ENCODE measurements around the gene SPATA13. TPM values are rescaled to one million over a fixed set of nuclear protein-coding genes. Genes with fewer than 3 reads are reported as not detected.

Gene SPATA13
- total RNA-seq, 1 experiment from 2014 or later, result 21.4 TPM

DNA sequence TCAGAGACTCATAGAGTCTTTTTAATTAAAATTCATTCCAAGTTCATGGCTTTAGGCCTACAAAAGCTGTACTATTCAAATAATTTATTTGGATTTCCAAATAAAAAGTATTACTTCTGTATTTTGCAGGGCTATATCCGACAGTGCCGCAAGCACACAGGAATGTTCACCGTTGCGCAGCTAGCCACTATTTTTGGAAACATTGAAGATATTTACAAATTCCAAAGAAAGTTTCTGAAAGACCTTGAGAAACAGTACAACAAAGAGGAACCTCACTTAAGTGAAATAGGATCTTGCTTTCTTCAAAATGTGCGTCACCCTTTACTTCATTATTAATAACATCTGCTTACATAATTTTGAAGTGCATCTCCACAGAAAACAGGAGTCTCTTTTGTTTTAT lies 128.3 kb downstream of the SPATA13 start:
- ATAC-seq (no peak), DNase-seq (ENCODE audit: low read depth, low spot score) (no peak)
- no peak overlapping the region for H2AFZ ChIP-seq (ENCODE audit: low read depth, low read length, poor library complexity, severe bottlenecking)
- RAD21 ChIA-PET (ENCODE audit: low non-redundant PET in 1 of 2, low total read pairs in 2 of 2, uncharacterized antibody in 2 of 2, unreplicated experiment in 2 of 2), result no interaction called here
- no peak overlapping the region for H3K27ac ChIP-seq (ENCODE audit: low read depth, low read length)
- H3K36me3 ChIP-seq (ENCODE audit: control insufficient read depth in 1 of 2, insufficient read depth in 2 of 2, low read length in 2 of 2), result peaks cover 0 to 3% of the 10 kb centered on the region in 2 experiments; a peak in 2 of 4 replicates
- CTCF ChIA-PET, result no interaction called here
- H3K9me2 ChIP-seq (ENCODE audit: insufficient read depth), result no peaks in the 10 kb centered on the region
- POLR2A ChIA-PET, result no interaction called here
- H3K79me2 ChIP-seq (ENCODE audit: insufficient read depth, low read length), result no peaks in the 10 kb centered on the region
- no peaks in the 10 kb centered on the region for H3K9me3 ChIP-seq (ENCODE audit: control insufficient read depth in 1 of 2, insufficient read depth in 1 of 2, low read depth in 1 of 2, low read length in 2 of 2)
- no peaks in the 10 kb centered on the region for H4K20me1 ChIP-seq (ENCODE audit: insufficient read depth)
- TF ChIP-seq CEBPB (IDR thresholded peaks at IDR 0.05; ENCODE audit: low read depth) (no peak), POLR2A (IDR thresholded peaks at IDR 0.05; ENCODE audit: borderline replicate concordance, extremely low read depth, insufficient read depth, insufficient read length) (no peak), FOSL1 (IDR thresholded peaks at IDR 0.05; ENCODE audit: low read depth) (no peak), ZBTB33 (IDR thresholded peaks at IDR 0.05; ENCODE audit: extremely low read depth, insufficient replicate concordance, low read length) (no peak)
- TF ChIP-seq, protein P1, sequence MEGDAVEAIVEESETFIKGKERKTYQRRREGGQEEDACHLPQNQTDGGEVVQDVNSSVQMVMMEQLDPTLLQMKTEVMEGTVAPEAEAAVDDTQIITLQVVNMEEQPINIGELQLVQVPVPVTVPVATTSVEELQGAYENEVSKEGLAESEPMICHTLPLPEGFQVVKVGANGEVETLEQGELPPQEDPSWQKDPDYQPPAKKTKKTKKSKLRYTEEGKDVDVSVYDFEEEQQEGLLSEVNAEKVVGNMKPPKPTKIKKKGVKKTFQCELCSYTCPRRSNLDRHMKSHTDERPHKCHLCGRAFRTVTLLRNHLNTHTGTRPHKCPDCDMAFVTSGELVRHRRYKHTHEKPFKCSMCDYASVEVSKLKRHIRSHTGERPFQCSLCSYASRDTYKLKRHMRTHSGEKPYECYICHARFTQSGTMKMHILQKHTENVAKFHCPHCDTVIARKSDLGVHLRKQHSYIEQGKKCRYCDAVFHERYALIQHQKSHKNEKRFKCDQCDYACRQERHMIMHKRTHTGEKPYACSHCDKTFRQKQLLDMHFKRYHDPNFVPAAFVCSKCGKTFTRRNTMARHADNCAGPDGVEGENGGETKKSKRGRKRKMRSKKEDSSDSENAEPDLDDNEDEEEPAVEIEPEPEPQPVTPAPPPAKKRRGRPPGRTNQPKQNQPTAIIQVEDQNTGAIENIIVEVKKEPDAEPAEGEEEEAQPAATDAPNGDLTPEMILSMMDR (IDR thresholded peaks at IDR 0.05 in 2 of 3, conservative IDR thresholded peaks at IDR 0.05 in 1 of 3; ENCODE audit: borderline replicate concordance in 1 of 3, insufficient read depth in 1 of 3, low read depth in 2 of 3, low read length in 2 of 3), result no peak
- H3K4me3 ChIP-seq (replicated peaks in 1 of 2; ENCODE audit: low read depth in 1 of 2, low read length in 2 of 2), result no peak overlapping the region
- no peak overlapping the region for H3K4me2 ChIP-seq (ENCODE audit: low read length)
- H3K4me1 ChIP-seq (ENCODE audit: control insufficient read depth in 1 of 2, insufficient read depth in 2 of 2, low read length in 2 of 2), result no peaks in the 10 kb centered on the region
- H3K9ac ChIP-seq (ENCODE audit: low read length), result no peak overlapping the region
- intact Hi-C loops (cut with micrococcal nuclease), result no loop called here
- H3K27me3 ChIP-seq (ENCODE audit: insufficient read depth, low read length), result no peaks in the 10 kb centered on the region
- no TSS peak for BruUV-seq (replicated peaks)

Data from HCT116 (cell line).